IMR-90 (cell line): ENCODE results near the gene TRIM2. TPM values are rescaled to one million over a fixed set of nuclear protein-coding genes. Genes with fewer than 3 reads are reported as not detected.

Source experiments
- ATAC-seq: fragments of 200-7000 bp; cut with Tn5 transposase; 2 replicates; pipeline ENCODE4 v1.9.1; 2020; ENCODE audit warnings: low read depth, mild to moderate bottlenecking, moderate library complexity
- BruUV-seq: library from RNA; stranded (reverse); fragments of 400-500 nt; replicated peaks from 2 replicates; lab custom pipeline; 2021; lab: Mats Ljungman, UMichigan
- CTCF ChIA-PET: fragments of 300-600 bp; formaldehyde crosslinking; extraction: SDS; loops from one replicate; lab custom pipeline; 2021; ENCODE audit warnings: antibody characterized with exemption; lab: Yijun Ruan, JAX
- POLR2A ChIA-PET: fragments of 300-600 bp; sonication (Branson Sonifier 250); formaldehyde crosslinking; loops from one replicate; lab custom pipeline; 2022; ENCODE audit warnings: antibody characterized with exemption; ENCODE audit not compliant: unreplicated experiment; lab: Charles Lee
- DNase-seq: peaks from one replicate; pipeline ENCODE4 v3.0.0; 2013
- H2AFZ ChIP-seq: replicated peaks from 2 replicates; pipeline ENCODE3; 2013; ENCODE audit warnings: low read length, mild to moderate bottlenecking; ENCODE audit not compliant: poor library complexity
- H2AK5ac ChIP-seq: 2 replicates; pipeline ENCODE4 v1.6.1; 2013; ENCODE audit warnings: low read depth, low read length, inconsistent platforms
- H2AK9ac ChIP-seq: replicated peaks from 2 replicates; pipeline ENCODE3; 2013; ENCODE audit warnings: mild to moderate bottlenecking, low read depth, low read length, moderate library complexity; ENCODE audit not compliant: poor library complexity
- H2BK120ac ChIP-seq: 2 replicates; pipeline ENCODE4 v1.6.1; 2013; ENCODE audit warnings: low read depth, low read length, inconsistent platforms
- H2BK15ac ChIP-seq: 3 replicates; pipeline ENCODE4 v1.6.1; 2013; ENCODE audit warnings: low read depth, low read length, inconsistent platforms
- H2BK20ac ChIP-seq: 2 replicates; pipeline ENCODE4 v1.6.1; 2013; ENCODE audit warnings: low read depth, mild to moderate bottlenecking, inconsistent platforms, low read length, moderate library complexity
- H2BK5ac ChIP-seq: 2 replicates; pipeline ENCODE4 v1.6.1; 2013; ENCODE audit warnings: mild to moderate bottlenecking, low read depth, low read length, inconsistent platforms; ENCODE audit not compliant: poor library complexity, severe bottlenecking
- H3K14ac ChIP-seq: replicated peaks from 2 replicates; pipeline ENCODE4 v1.6.1; 2013; ENCODE audit warnings: low read depth, low read length, inconsistent platforms
- H3K18ac ChIP-seq: 2 replicates; pipeline ENCODE4 v1.6.1; 2013; ENCODE audit warnings: low read depth, low read length, control low read depth
- H3K23ac ChIP-seq: 2 replicates; pipeline ENCODE4 v1.6.1; 2013; ENCODE audit warnings: low read depth, low read length, inconsistent platforms
- H3K27ac ChIP-seq: 2 replicates; pipeline ENCODE4 v1.5.1; 2013; ENCODE audit warnings: mild to moderate bottlenecking, control low read depth, low read length; ENCODE audit not compliant: insufficient read depth
- H3K27me3 ChIP-seq: 2 replicates; pipeline ENCODE4 v1.6.1; 2013; ENCODE audit warnings: low read length; ENCODE audit not compliant: control insufficient read depth, insufficient read depth
- H3K36me3 ChIP-seq: 2 replicates; pipeline ENCODE4 v1.6.1; 2013; ENCODE audit warnings: low read length, mixed read lengths; ENCODE audit not compliant: control insufficient read depth, insufficient read depth
- H3K4ac ChIP-seq: 2 replicates; pipeline ENCODE4 v1.6.1; 2013; ENCODE audit warnings: low read depth, low read length, inconsistent platforms
- H3K4me1 ChIP-seq: 2 replicates; pipeline ENCODE4 v1.6.1; 2013; ENCODE audit warnings: low read length, mixed read lengths; ENCODE audit not compliant: control insufficient read depth, insufficient read depth
- H3K4me2 ChIP-seq: 2 replicates; pipeline ENCODE4 v1.6.1; 2013; ENCODE audit warnings: low read depth, mild to moderate bottlenecking, control low read depth, low read length, moderate library complexity
- H3K4me3 ChIP-seq: 2 replicates; pipeline ENCODE4 v1.5.1; 2013; ENCODE audit warnings: low read depth, mild to moderate bottlenecking, control low read depth, low read length, moderate library complexity; ENCODE audit not compliant: insufficient read depth
- H3K56ac ChIP-seq: 2 replicates; pipeline ENCODE4 v1.6.1; 2013; ENCODE audit warnings: low read length, inconsistent platforms; ENCODE audit not compliant: insufficient read depth; ENCODE audit errors: extremely low read depth
- H3K79me1 ChIP-seq, 2 experiments: 2 replicates each; pipeline ENCODE4 v1.6.1; 2013; ENCODE audit warnings: low read length in 2 of 2, inconsistent platforms in 1 of 2, low read depth in 1 of 2
- H3K9ac ChIP-seq: 2 replicates; pipeline ENCODE4 v1.6.1; 2013; ENCODE audit warnings: low read depth, low read length, control low read depth
- H3K9me1 ChIP-seq: 2 replicates; pipeline ENCODE4 v1.6.1; 2013; ENCODE audit warnings: low read length, inconsistent platforms; ENCODE audit not compliant: insufficient read depth
- H3K9me3 ChIP-seq: 2 replicates; pipeline ENCODE4 v1.6.1; 2013; ENCODE audit warnings: low read length; ENCODE audit not compliant: control insufficient read depth, insufficient read depth
- H4K20me1 ChIP-seq: 2 replicates; pipeline ENCODE4 v1.6.1; 2013; ENCODE audit warnings: low read length, inconsistent platforms; ENCODE audit not compliant: insufficient read depth
- H4K5ac ChIP-seq: 2 replicates; pipeline ENCODE4 v1.6.1; 2013; ENCODE audit warnings: mild to moderate bottlenecking, low read depth, low read length, control low read depth
- H4K8ac ChIP-seq, 2 experiments: 2 replicates each; pipeline ENCODE4 v1.6.1; 2013; ENCODE audit warnings: low read depth in 2 of 2, low read length in 2 of 2, control low read depth in 1 of 2, inconsistent platforms in 1 of 2
- H4K91ac ChIP-seq: 2 replicates; pipeline ENCODE4 v1.6.1; 2013; ENCODE audit warnings: low read depth, low read length, inconsistent platforms; ENCODE audit not compliant: insufficient read depth
- BHLHE40 ChIP-seq: fragments of 150-350 bp; IDR thresholded peaks from 2 replicates; pipeline ENCODE4 v1.6.1; 2016; ENCODE audit warnings: mild to moderate bottlenecking, low read depth, low read length
- CEBPB ChIP-seq: IDR thresholded peaks from 2 replicates; pipeline ENCODE4 v1.6.1; 2012; ENCODE audit warnings: low read depth, low read length, improper control_type of control experiment
- CHD1 ChIP-seq: IDR thresholded peaks from 2 replicates; pipeline ENCODE4 v1.6.1; 2012; ENCODE audit warnings: low read depth, low read length, improper control_type of control experiment
- FOS ChIP-seq: fragments of 150-350 bp; IDR thresholded peaks from 2 replicates; pipeline ENCODE4 v1.6.1; 2016; ENCODE audit warnings: low read depth, low read length
- MAFK ChIP-seq: IDR thresholded peaks from 2 replicates; pipeline ENCODE4 v1.6.1; 2012; ENCODE audit warnings: low read depth, low read length, improper control_type of control experiment
- MAZ ChIP-seq: IDR thresholded peaks from 2 replicates; pipeline ENCODE4 v1.6.1; 2012; ENCODE audit warnings: low read depth, mild to moderate bottlenecking, low read length, improper control_type of control experiment, moderate library complexity, borderline replicate concordance
- MXI1 ChIP-seq: IDR thresholded peaks from 2 replicates; pipeline ENCODE4 v1.6.1; 2012; ENCODE audit warnings: low read depth, mild to moderate bottlenecking, low read length, moderate library complexity, borderline replicate concordance
- NFE2L2 ChIP-seq: fragments of 150-350 bp; IDR thresholded peaks from 2 replicates; pipeline ENCODE4 v1.6.1; 2016; ENCODE audit warnings: low read depth, mild to moderate bottlenecking, low read length
- POLR2A ChIP-seq: IDR thresholded peaks from 2 replicates; pipeline ENCODE4 v1.6.1; 2012; ENCODE audit warnings: mild to moderate bottlenecking, low read depth, low read length
- RAD21 ChIP-seq: IDR thresholded peaks from 2 replicates; pipeline ENCODE4 v1.6.1; 2012; ENCODE audit warnings: low read length, improper control_type of control experiment
- RCOR1 ChIP-seq: IDR thresholded peaks from 2 replicates; pipeline ENCODE4 v1.6.1; 2012; ENCODE audit warnings: mild to moderate bottlenecking, low read length, improper control_type of control experiment; ENCODE audit not compliant: insufficient replicate concordance
- RFX5 ChIP-seq: IDR thresholded peaks from 2 replicates; pipeline ENCODE4 v1.8.0; 2012; ENCODE audit warnings: low read depth, mild to moderate bottlenecking, low read length, moderate library complexity
- SMC3 ChIP-seq: fragments of 150-350 bp; IDR thresholded peaks from 2 replicates; pipeline ENCODE4 v1.6.1; 2016; ENCODE audit warnings: low read depth, mild to moderate bottlenecking, antibody characterized with exemption, low read length, moderate library complexity
- WGBS, 2 experiments: methylation state at CpG; one replicate each; pipeline versions ENCODE4 v1.1.5 to v1.1.7; 2013; ENCODE audit warnings: missing lambda C conversion rate in 2 of 2; ENCODE audit not compliant: insufficient read length in 1 of 2; ENCODE audit errors: extremely low coverage in 2 of 2; 5-methylcytosine and 5-hydroxymethylcytosine counted together
- dilution Hi-C: fragments of 300-500 bp; cut with HindIII; formaldehyde crosslinking; loops from one replicate; pipeline ENCODE4 v1.14.3; 2018; ENCODE audit warnings: low sequenced_read_pairs; ENCODE audit not compliant: unreplicated experiment
- in situ Hi-C: fragments of 300-500 bp; cut with MboI; formaldehyde crosslinking; loops from 3 replicates; pipeline ENCODE4 v1.14.3; 2019; ENCODE audit warnings: low sequenced_read_pairs, inconsistent platforms, mixed read lengths
- intact Hi-C: fragments of 100-400 bp; cut with micrococcal nuclease; formaldehyde crosslinking; loops from 2 replicates; pipeline ENCODE4 v1.10.0; 2022
- polyA plus RNA-seq, 3 experiments: library from polyadenylated mRNA; depleted of rRNA; stranded (reverse); fragments of >200 nt; gene quantifications; 2 replicates each; pipeline ENCODE4 v1.2.3, GENCODE V29; 2012; ENCODE audit warnings: low replicate concordance in 1 of 3
- total RNA-seq: library from RNA; depleted of rRNA; stranded (reverse); fragments of >200 nt; gene quantifications from 2 replicates; pipeline ENCODE4 v1.2.3, GENCODE V29; 2012
- TF ChIP-seq, protein P1 (sequence below): fragments of 150-350 bp; IDR thresholded peaks from 2 replicates; pipeline ENCODE4 v1.6.1; 2017; ENCODE audit warnings: mild to moderate bottlenecking, antibody characterized with exemption, low read length, low read depth
- TF ChIP-seq, protein P2 (sequence below): conservative IDR thresholded peaks from 2 replicates; pipeline ENCODE4 v1.5.1; 2012; ENCODE audit warnings: mild to moderate bottlenecking, low read depth, low read length, improper control_type of control experiment
- TF ChIP-seq, protein P3 (sequence below): fragments of 150-350 bp; IDR thresholded peaks from 2 replicates; pipeline ENCODE4 v1.6.1; 2016; ENCODE audit warnings: low read depth, mild to moderate bottlenecking, low read length, moderate library complexity, borderline replicate concordance

Gene TRIM2
- total and polyA plus RNA-seq, 2 of the 4 experiments (the other 2 are of a cell fraction), result 16.0 to 64.2 TPM

DNA sequence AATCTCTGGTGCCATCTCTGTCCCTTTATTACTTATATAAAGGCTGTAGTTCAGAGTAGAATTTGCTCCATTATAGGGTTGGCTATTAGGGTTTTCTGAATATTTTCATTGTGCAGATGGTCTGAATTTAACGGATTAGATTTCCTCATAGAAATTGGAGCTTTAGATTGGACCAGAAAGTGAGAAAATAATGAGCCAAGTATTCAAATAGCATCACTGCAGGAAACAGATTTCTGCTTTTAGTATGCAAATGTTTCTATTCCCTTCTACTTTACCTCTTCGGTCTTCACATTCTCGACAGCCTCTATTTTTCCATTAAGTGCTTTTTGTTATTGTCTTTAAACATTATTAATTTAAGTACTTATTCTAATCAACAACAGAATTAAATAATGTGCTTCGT, 55.4 kb downstream of the TRIM2 start:
- Histone ChIP-seq H3K27me3 (no peaks in the 10 kb centered on the region), H3K14ac (no peak overlapping the region)
- DNase-seq, result no peak

More for the DNA sequence above, 55.4 kb downstream of the TRIM2 start:
- in situ Hi-C loops, result no loop called here
- Histone ChIP-seq H2BK120ac (no peak overlapping the region), H4K20me1 (peaks cover 12% of the 10 kb centered on the region; the same call in 1 of the 2 replicates), H2AK5ac (no peak overlapping the region), H4K8ac (no peak overlapping the region), H3K79me1 (peaks cover 24 to 57% of the 10 kb centered on the region in 2 experiments; a peak in 3 of 4 replicates), H3K9ac (no peak overlapping the region), H2BK15ac (no peak overlapping the region), H4K5ac (no peak overlapping the region), H2BK5ac (no peak overlapping the region), H3K4me2 (no peak overlapping the region), H2AFZ (no peak overlapping the region), H3K4me1 (peaks cover 5% of the 10 kb centered on the region), H3K23ac (no peak overlapping the region), H3K56ac (no peak overlapping the region), H3K4ac (no peak overlapping the region), H3K18ac (no peak overlapping the region), H3K9me3 (peaks cover 2% of the 10 kb centered on the region), H3K9me1 (peaks cover 8% of the 10 kb centered on the region; the same call in 1 of the 2 replicates), H4K91ac (no peak overlapping the region), H2AK9ac (no peak overlapping the region), H3K4me3 (no peak overlapping the region), H3K36me3 (no peaks in the 10 kb centered on the region; the same call in 1 of the 2 replicates), H2BK20ac (no peak overlapping the region), H3K27ac (no peak overlapping the region)
- ChIA-PET CTCF (no interaction called here), POLR2A (no interaction called here)
- WGBS, 2 experiments, result no CpG with 5 or more reads among the region's 4 CpGs
- intact Hi-C loops, result no loop called here
- BruUV-seq, result no TSS peak
- dilution Hi-C loops, result no loop called here
- TF ChIP-seq, protein P1, sequence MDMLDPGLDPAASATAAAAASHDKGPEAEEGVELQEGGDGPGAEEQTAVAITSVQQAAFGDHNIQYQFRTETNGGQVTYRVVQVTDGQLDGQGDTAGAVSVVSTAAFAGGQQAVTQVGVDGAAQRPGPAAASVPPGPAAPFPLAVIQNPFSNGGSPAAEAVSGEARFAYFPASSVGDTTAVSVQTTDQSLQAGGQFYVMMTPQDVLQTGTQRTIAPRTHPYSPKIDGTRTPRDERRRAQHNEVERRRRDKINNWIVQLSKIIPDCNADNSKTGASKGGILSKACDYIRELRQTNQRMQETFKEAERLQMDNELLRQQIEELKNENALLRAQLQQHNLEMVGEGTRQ, result no peak
- TF ChIP-seq FOS (no peak), CEBPB (no peak), BHLHE40 (no peak), RFX5 (no peak), RAD21 (no peak), POLR2A (no peak), NFE2L2 (no peak), MAFK (no peak), MAZ (no peak), SMC3 (no peak), RCOR1 (no peak), CHD1 (no peak), MXI1 (no peak)
- TF ChIP-seq, protein P2, sequence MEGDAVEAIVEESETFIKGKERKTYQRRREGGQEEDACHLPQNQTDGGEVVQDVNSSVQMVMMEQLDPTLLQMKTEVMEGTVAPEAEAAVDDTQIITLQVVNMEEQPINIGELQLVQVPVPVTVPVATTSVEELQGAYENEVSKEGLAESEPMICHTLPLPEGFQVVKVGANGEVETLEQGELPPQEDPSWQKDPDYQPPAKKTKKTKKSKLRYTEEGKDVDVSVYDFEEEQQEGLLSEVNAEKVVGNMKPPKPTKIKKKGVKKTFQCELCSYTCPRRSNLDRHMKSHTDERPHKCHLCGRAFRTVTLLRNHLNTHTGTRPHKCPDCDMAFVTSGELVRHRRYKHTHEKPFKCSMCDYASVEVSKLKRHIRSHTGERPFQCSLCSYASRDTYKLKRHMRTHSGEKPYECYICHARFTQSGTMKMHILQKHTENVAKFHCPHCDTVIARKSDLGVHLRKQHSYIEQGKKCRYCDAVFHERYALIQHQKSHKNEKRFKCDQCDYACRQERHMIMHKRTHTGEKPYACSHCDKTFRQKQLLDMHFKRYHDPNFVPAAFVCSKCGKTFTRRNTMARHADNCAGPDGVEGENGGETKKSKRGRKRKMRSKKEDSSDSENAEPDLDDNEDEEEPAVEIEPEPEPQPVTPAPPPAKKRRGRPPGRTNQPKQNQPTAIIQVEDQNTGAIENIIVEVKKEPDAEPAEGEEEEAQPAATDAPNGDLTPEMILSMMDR, result no peak
- TF ChIP-seq, protein P3, sequence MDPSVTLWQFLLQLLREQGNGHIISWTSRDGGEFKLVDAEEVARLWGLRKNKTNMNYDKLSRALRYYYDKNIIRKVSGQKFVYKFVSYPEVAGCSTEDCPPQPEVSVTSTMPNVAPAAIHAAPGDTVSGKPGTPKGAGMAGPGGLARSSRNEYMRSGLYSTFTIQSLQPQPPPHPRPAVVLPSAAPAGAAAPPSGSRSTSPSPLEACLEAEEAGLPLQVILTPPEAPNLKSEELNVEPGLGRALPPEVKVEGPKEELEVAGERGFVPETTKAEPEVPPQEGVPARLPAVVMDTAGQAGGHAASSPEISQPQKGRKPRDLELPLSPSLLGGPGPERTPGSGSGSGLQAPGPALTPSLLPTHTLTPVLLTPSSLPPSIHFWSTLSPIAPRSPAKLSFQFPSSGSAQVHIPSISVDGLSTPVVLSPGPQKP, result no peak
- no peak for ATAC-seq
